ENCODE measurements around the gene PLXNA1.

The PLXNA1 gene

DNA sequence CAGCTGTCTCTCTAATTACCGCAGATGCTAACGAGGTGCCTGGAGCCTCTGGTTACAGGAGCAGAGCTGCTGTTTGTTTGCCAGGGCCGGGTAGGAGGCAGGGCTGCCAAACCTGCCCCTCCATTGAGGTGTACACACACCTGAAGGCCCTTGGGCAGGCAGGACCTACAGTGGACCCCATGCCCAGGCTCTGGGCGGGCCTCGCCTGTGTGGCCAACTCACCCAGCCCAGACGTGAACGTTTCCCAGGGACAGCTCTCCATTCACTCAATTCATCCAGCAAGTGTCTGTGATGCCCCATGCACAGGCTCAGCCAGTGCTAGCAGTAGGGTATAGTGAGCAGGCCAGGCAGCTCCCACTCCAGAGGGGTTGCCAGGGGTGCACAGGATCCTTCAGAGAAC is 43.7 kb downstream of the PLXNA1 start:
- no peak for ATAC-seq (ENCODE audit: low read depth)
- TF ChIP-seq, protein P1, sequence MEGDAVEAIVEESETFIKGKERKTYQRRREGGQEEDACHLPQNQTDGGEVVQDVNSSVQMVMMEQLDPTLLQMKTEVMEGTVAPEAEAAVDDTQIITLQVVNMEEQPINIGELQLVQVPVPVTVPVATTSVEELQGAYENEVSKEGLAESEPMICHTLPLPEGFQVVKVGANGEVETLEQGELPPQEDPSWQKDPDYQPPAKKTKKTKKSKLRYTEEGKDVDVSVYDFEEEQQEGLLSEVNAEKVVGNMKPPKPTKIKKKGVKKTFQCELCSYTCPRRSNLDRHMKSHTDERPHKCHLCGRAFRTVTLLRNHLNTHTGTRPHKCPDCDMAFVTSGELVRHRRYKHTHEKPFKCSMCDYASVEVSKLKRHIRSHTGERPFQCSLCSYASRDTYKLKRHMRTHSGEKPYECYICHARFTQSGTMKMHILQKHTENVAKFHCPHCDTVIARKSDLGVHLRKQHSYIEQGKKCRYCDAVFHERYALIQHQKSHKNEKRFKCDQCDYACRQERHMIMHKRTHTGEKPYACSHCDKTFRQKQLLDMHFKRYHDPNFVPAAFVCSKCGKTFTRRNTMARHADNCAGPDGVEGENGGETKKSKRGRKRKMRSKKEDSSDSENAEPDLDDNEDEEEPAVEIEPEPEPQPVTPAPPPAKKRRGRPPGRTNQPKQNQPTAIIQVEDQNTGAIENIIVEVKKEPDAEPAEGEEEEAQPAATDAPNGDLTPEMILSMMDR (IDR thresholded peaks at IDR 0.05; ENCODE audit: poor library complexity, severe bottlenecking), result no peak
- H3K36me3 ChIP-seq (ENCODE audit: low read depth), result peaks cover 73% of the 10 kb centered on the region

DNA sequence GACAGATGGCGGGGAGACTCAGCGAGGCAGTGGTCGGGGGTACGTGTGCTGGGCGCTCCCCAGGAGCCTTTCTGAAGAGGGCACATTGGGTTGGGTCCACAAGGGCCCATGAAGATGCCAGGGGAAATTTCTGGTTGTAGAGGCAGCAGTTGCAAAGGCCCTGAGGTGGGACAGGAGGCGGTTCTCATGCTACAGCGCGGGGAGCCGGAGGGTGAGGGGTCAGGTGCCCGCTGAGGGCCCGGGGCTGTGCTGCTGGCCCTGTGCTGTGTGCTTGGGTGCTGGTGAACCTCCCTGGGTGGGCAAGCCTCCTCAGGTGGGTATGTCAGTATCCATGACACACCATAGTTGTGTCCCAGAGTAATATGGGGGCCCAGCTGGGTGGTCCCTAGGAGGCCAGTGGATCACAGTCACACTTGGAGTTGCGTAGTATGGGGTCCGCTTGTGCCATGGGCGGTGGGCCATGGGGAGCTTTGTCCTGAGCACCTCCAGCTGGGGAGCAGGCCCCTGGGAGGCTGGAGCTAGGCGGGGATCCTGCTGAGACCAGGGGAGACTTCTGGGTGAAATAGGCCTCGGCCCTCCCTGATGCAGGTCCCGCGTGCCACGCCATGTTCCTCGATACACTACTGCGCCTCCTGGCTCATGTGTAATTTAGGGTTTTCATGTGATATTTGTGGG is 44.3 kb downstream of the PLXNA1 start:
- Histone ChIP-seq H3K9me3 (ENCODE audit: severe bottlenecking) (no peaks in the 10 kb centered on the region), H3K36me3 (ENCODE audit: low read depth) (peaks cover 69% of the 10 kb centered on the region), H3K27ac (ENCODE audit: poor library complexity, severe bottlenecking) (no peak overlapping the region), H3K27me3 (ENCODE audit: insufficient read depth, poor library complexity, severe bottlenecking) (no peaks in the 10 kb centered on the region), H3K4me1 (ENCODE audit: insufficient read depth, poor library complexity, severe bottlenecking) (no peaks in the 10 kb centered on the region), H3K4me3 (ENCODE audit: severe bottlenecking) (no peak overlapping the region)
- ATAC-seq (ENCODE audit: low read depth), result no peak
- TF ChIP-seq, protein P1 (IDR thresholded peaks at IDR 0.05; ENCODE audit: poor library complexity, severe bottlenecking), result no peak
- no peak for DNase-seq (ENCODE audit: low spot score)

More for the DNA sequence above, 43.7 kb downstream of the PLXNA1 start:
- H3K9me3 ChIP-seq (ENCODE audit: severe bottlenecking), result no peaks in the 10 kb centered on the region
- no peaks in the 10 kb centered on the region for H3K4me1 ChIP-seq (ENCODE audit: insufficient read depth, poor library complexity, severe bottlenecking)
- no peaks in the 10 kb centered on the region for H3K27me3 ChIP-seq (ENCODE audit: insufficient read depth, poor library complexity, severe bottlenecking)
- no peak overlapping the region for H3K4me3 ChIP-seq (ENCODE audit: severe bottlenecking)
- no peak overlapping the region for H3K27ac ChIP-seq (ENCODE audit: poor library complexity, severe bottlenecking)
- no peak for DNase-seq (ENCODE audit: low spot score)

DNA sequence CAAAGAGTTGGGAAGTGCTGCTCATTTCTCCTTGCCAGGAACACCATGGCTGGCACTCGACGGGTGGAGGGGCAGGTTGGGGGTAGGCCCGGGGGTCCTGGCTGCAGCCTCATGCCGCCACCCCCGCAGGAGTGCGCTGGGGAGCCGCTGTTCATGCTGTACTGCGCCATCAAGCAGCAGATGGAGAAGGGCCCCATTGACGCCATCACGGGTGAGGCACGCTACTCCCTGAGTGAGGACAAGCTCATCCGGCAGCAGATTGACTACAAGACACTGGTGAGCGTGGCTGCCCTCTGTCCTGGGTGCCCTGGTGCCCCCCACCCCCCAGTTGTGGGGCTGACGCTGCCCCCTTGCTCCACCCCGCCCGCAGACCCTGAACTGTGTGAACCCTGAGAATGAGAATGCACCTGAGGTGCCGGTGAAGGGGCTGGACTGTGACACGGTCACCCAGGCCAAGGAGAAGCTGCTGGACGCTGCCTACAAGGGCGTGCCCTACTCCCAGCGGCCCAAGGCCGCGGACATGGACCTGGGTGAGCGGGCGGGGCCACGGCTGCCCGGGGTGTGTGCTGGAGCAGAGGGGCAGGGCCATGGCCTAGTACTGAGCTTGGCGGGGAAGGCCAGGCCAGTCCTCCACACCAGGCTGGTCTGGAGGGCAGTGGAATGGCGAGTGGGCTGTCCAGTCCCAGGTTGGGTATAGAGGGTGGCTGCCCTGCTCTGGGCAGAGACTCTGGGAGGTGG is 45.1 kb downstream of the PLXNA1 start:
- DNase-seq (ENCODE audit: low spot score), result no peak
- H3K27me3 ChIP-seq (ENCODE audit: insufficient read depth, poor library complexity, severe bottlenecking), result no peaks in the 10 kb centered on the region
- no peaks in the 10 kb centered on the region for H3K4me1 ChIP-seq (ENCODE audit: insufficient read depth, poor library complexity, severe bottlenecking)
- no peaks in the 10 kb centered on the region for H3K9me3 ChIP-seq (ENCODE audit: severe bottlenecking)
- ATAC-seq (ENCODE audit: low read depth), result no peak
- H3K36me3 ChIP-seq (ENCODE audit: low read depth), result peaks cover 62% of the 10 kb centered on the region
- TF ChIP-seq, protein P1 (IDR thresholded peaks at IDR 0.05; ENCODE audit: poor library complexity, severe bottlenecking), result no peak
- H3K4me3 ChIP-seq (ENCODE audit: severe bottlenecking), result no peak overlapping the region
- no peak overlapping the region for H3K27ac ChIP-seq (ENCODE audit: poor library complexity, severe bottlenecking)

DNA sequence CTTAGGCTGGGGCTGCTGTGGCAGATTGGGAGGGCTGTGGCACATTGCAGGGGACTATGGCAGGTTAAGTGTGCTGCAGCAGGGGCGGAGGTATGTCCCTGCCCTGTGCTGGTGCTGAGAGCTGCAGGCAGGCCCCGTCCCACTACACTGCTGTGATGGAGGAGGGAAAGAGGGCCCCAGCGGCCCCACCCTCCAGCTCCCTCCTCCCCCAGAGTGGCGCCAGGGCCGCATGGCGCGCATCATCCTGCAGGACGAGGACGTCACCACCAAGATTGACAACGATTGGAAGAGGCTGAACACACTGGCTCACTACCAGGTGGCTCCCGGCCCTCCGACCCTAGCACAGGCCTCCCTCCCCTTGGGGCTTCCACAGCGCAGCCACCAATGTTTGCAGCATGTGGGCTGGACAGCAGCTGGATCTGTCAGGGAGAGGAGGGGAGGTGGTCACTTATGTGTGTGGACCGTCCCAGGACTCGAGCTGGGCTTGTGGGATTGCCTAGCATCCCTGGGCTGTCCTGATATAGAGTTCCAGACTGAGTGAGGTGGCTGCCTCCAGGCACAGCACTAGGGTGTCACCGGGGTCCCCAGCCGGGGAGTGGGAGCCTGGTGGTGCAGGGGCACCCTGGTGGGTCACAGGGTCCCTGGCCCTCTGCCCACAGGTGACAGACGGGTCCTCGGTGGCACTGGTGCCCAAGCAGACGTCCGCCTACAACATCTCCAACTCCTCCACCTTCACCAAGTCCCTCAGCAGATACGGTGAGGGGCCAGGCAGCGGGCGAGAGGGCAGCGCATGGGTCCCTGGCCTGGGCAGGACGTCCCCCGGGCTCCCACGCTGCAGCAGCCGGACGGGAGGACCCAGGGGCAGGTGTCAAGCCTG is 46.1 kb downstream of the PLXNA1 start:
- Histone ChIP-seq H3K4me3 (ENCODE audit: severe bottlenecking) (no peak overlapping the region), H3K4me1 (ENCODE audit: insufficient read depth, poor library complexity, severe bottlenecking) (no peaks in the 10 kb centered on the region), H3K27ac (ENCODE audit: poor library complexity, severe bottlenecking) (no peak overlapping the region), H3K9me3 (ENCODE audit: severe bottlenecking) (no peaks in the 10 kb centered on the region), H3K36me3 (ENCODE audit: low read depth) (peaks cover 53% of the 10 kb centered on the region), H3K27me3 (ENCODE audit: insufficient read depth, poor library complexity, severe bottlenecking) (no peaks in the 10 kb centered on the region)
- no peak for DNase-seq (ENCODE audit: low spot score)
- TF ChIP-seq, protein P1 (IDR thresholded peaks at IDR 0.05; ENCODE audit: poor library complexity, severe bottlenecking), result no peak
- no peak for ATAC-seq (ENCODE audit: low read depth)

Data from RWPE2 (cell line).